SK-N-SH (cell line): ENCODE results near the gene CA5A.

Source experiments
- CTCF ChIP-seq: fragments of 200-600 bp; sonication (generic); IDR thresholded peaks from 2 replicates; pipeline ENCODE4 v1.6.1; 2017; ENCODE audit warnings: antibody characterized with exemption, mild to moderate bottlenecking, moderate library complexity
- FOXM1 ChIP-seq: IDR thresholded peaks from 2 replicates; pipeline ENCODE4 v1.4.0; 2012; ENCODE audit warnings: low read depth, mild to moderate bottlenecking
- GABPA ChIP-seq: IDR thresholded peaks from 2 replicates; pipeline ENCODE4 v1.4.0; 2012; ENCODE audit warnings: low read depth, mild to moderate bottlenecking
- IRF3 ChIP-seq: fragments of 150-350 bp; IDR thresholded peaks from 2 replicates; pipeline ENCODE4 v1.6.1; 2016; ENCODE audit warnings: mild to moderate bottlenecking, low read depth, low read length
- MAX ChIP-seq: IDR thresholded peaks from 2 replicates; pipeline ENCODE4 v1.4.0; 2012; ENCODE audit warnings: low read depth
- REST ChIP-seq: IDR thresholded peaks from 2 replicates; pipeline ENCODE4 v1.6.1; 2012; ENCODE audit warnings: mild to moderate bottlenecking, low read depth, low read length, moderate library complexity
- SMC3 ChIP-seq: IDR thresholded peaks from 2 replicates; pipeline ENCODE4 v1.6.1; 2012; ENCODE audit warnings: low read depth, low read length, improper control_type of control experiment

DNA sequence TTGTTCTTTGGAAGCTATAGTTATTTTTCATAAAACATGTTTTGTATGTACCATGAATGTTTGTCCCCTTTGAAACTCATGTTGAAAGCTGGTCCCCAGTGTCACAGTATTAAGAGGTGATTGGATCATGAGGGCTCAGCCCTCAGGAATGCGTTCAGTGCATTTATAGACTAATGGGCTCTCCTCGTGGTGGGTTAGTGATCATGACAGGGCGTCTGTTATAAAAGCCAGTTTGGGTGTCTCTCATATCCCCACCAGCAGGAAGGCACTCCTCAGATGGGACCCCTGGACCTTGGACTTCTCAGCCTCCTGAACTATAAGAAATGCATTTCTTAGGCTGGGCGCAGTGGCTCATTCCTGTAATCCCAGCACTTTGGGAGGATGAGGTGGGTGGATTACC, 25.3 kb upstream of the CA5A start:
- TF ChIP-seq GABPA, result no peak
- TF ChIP-seq CTCF, result no peak
- TF ChIP-seq IRF3, result no peak
- no peak for TF ChIP-seq MAX
- no peak for TF ChIP-seq FOXM1
- no peak for TF ChIP-seq SMC3
- TF ChIP-seq REST, result no peak
